DOHH2 (cell line): ENCODE results near the gene CDNF.
"Not testable (repeated sequence)": the region's sequence is repeated elsewhere in the genome, so short reads cannot be mapped to it uniquely, and the experiment has no call there.

Source experiments
- H3F3A ChIP-seq: fragments of 200-600 bp; sonication (generic), shearing (Covaris generic); 2 replicates; pipeline ENCODE4 v1.6.0; 2016; ENCODE audit warnings: antibody characterized with exemption, mild to moderate bottlenecking; ENCODE audit not compliant: control insufficient read depth, insufficient read depth
- H3K27ac ChIP-seq: fragments of 200-600 bp; sonication (generic); 2 replicates; pipeline ENCODE4 v1.5.1; 2014; ENCODE audit warnings: low read depth, mild to moderate bottlenecking, low read length, moderate library complexity
- H3K27me3 ChIP-seq: fragments of 200-600 bp; sonication (generic); 2 replicates; pipeline ENCODE4 v1.6.1; 2014; ENCODE audit warnings: mild to moderate bottlenecking, low read length, mixed read lengths; ENCODE audit not compliant: control insufficient read depth
- H3K36me3 ChIP-seq: fragments of 200-600 bp; sonication (generic); 2 replicates; pipeline ENCODE4 v1.6.1; 2014; ENCODE audit warnings: mild to moderate bottlenecking, low read length, moderate library complexity, mixed read lengths; ENCODE audit not compliant: control insufficient read depth
- H3K4me1 ChIP-seq: fragments of 200-600 bp; sonication (generic); 2 replicates; pipeline ENCODE4 v1.6.1; 2014; ENCODE audit warnings: mild to moderate bottlenecking, low read length, mixed read lengths; ENCODE audit not compliant: control insufficient read depth
- H3K4me2 ChIP-seq: fragments of 200-600 bp; sonication (generic); 2 replicates; pipeline ENCODE4 v1.6.0; 2014; ENCODE audit warnings: mild to moderate bottlenecking, low read length, moderate library complexity
- H3K4me3 ChIP-seq: fragments of 200-600 bp; sonication (generic); 2 replicates; pipeline ENCODE4 v1.5.1; 2014; ENCODE audit warnings: mild to moderate bottlenecking, low read length, mixed read lengths
- H3K79me2 ChIP-seq: fragments of 200-600 bp; sonication (generic); 2 replicates; pipeline ENCODE4 v1.6.1; 2014; ENCODE audit warnings: mild to moderate bottlenecking, low read length, mixed read lengths; ENCODE audit not compliant: control insufficient read depth
- H3K9me2 ChIP-seq: fragments of 200-600 bp; sonication (generic); replicated peaks from 2 replicates; pipeline ENCODE4 v1.6.1; 2014; ENCODE audit warnings: mild to moderate bottlenecking, low read length, mixed read lengths; ENCODE audit not compliant: control insufficient read depth
- H3K9me3 ChIP-seq: fragments of 200-600 bp; sonication (generic); 2 replicates; pipeline ENCODE4 v1.6.1; 2014; ENCODE audit warnings: antibody characterized with exemption, low read length, mixed read lengths; ENCODE audit not compliant: control insufficient read depth, insufficient read depth
- H4K20me1 ChIP-seq: fragments of 200-600 bp; sonication (generic); 2 replicates; pipeline ENCODE4 v1.6.0; 2014; ENCODE audit warnings: low read depth, mild to moderate bottlenecking, antibody characterized with exemption, low read length, moderate library complexity; ENCODE audit not compliant: control insufficient read depth, insufficient read depth
- EZH2phosphoT487 ChIP-seq: fragments of 200-600 bp; sonication (generic); IDR thresholded peaks from 2 replicates; pipeline ENCODE4 v1.6.1; 2017; ENCODE audit warnings: borderline replicate concordance, mild to moderate bottlenecking, antibody characterized with exemption, low read length, moderate library complexity, mixed read lengths
- TF ChIP-seq, protein P1 (sequence below): fragments of 200-600 bp; sonication (generic); IDR thresholded peaks from one replicate; pipeline ENCODE4 v1.5.1; 2014; ENCODE audit warnings: antibody characterized with exemption, mild to moderate bottlenecking, low read depth, low read length; ENCODE audit not compliant: poor library complexity, severe bottlenecking

Gene CDNF

DNA sequence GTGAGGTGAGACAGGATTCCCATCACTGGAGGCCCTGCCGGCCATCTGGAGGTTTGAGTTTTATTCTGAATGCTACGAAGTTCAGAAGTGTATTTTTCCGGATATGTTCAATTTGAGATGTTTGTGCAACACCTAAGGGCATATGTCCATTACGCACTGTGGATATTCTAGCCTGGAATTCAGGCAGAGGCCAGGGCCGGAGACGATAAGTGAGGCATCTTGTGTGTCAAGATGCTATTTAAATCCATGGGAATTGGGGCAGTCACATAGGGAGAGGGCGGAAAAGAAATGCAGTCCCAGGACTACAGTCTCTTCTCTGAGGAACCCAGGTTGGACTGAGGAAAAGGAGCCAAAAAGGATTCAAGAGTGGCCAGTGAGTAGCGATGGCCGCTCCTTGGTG, 38.9 kb upstream of the CDNF start:
- peak overlapping the region; percentile 93 for H3K4me3 ChIP-seq
- H3K79me2 ChIP-seq = peaks cover 60% of the 10 kb centered on the region
- H3K9me2 ChIP-seq = no peaks in the 10 kb centered on the region
- no peaks in the 10 kb centered on the region for H3K27me3 ChIP-seq
- H3K27ac ChIP-seq = no peak overlapping the region
- no peaks in the 10 kb centered on the region for H3K9me3 ChIP-seq
- H3K4me1 ChIP-seq = peaks cover 26% of the 10 kb centered on the region
- peaks cover 19% of the 10 kb centered on the region; the same call in 1 of the 2 replicates for H3F3A ChIP-seq
- H3K36me3 ChIP-seq = peaks cover 49% of the 10 kb centered on the region
- peak overlapping the region; percentile 72 for H3K4me2 ChIP-seq
- H4K20me1 ChIP-seq = no peaks in the 10 kb centered on the region
- TF ChIP-seq, protein P1, sequence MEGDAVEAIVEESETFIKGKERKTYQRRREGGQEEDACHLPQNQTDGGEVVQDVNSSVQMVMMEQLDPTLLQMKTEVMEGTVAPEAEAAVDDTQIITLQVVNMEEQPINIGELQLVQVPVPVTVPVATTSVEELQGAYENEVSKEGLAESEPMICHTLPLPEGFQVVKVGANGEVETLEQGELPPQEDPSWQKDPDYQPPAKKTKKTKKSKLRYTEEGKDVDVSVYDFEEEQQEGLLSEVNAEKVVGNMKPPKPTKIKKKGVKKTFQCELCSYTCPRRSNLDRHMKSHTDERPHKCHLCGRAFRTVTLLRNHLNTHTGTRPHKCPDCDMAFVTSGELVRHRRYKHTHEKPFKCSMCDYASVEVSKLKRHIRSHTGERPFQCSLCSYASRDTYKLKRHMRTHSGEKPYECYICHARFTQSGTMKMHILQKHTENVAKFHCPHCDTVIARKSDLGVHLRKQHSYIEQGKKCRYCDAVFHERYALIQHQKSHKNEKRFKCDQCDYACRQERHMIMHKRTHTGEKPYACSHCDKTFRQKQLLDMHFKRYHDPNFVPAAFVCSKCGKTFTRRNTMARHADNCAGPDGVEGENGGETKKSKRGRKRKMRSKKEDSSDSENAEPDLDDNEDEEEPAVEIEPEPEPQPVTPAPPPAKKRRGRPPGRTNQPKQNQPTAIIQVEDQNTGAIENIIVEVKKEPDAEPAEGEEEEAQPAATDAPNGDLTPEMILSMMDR = no peak
- no peak for TF ChIP-seq EZH2phosphoT487

DNA sequence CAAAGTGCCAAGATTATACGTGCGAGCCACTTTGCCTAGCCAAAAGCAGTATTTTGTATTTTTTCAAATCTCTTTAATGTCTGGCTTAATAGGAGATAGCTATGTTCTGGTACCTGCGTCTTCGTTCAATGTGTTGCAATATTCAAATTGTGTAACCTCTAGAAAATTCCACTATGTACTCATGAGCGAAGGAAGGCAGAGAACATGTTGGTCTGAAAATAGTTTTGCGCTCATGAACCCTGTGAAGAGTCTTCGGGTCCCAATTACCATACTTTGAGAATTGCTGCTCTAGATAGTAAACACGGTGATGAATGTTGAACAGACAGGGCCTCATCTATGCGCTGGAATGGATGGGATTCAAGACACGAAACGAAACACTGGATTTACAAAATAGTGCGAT, 38.1 kb upstream of the CDNF start:
- Histone ChIP-seq H3K4me2 (no peak overlapping the region), H3K79me2 (peaks cover 51% of the 10 kb centered on the region), H3F3A (peaks cover 19% of the 10 kb centered on the region; the same call in 1 of the 2 replicates), H4K20me1 (no peaks in the 10 kb centered on the region), H3K27ac (no peak overlapping the region), H3K4me3 (no peak overlapping the region), H3K36me3 (peaks cover 50% of the 10 kb centered on the region), H3K4me1 (peaks cover 23% of the 10 kb centered on the region), H3K9me3 (no peaks in the 10 kb centered on the region), H3K9me2 (no peaks in the 10 kb centered on the region), H3K27me3 (no peaks in the 10 kb centered on the region)
- no peak for TF ChIP-seq EZH2phosphoT487
- TF ChIP-seq, protein P1 = no peak

DNA sequence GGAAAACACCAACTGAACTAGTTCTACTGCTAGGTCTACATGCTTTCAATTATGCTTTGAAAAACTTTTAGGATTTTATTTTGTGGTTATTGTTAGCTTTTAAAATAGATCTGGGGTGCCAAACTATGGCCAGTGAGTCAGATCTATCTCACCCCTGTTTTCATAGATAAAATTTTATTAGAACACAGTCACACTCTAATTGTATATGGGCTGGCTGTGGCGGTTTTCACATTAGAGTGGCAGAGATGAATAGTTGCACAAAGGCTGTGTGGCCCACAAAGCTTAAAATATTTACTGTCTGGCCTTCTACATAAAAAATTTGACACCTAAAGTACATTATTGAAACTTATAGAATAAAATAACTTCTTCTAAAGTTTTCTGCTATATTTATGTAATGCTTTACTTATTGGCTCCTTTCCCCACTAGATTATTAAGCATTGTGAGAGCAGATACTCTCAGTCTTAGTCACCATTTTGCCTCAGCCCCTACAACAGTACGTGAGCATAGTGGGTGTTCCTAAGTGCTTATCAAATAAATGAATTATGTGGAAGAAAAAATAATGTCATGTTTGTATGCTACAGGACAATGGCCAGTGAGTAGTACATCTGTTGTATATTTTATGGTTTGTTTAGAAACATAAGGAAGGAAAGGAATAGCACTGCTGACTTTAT, 35.4 kb upstream of the CDNF start:
- Histone ChIP-seq H3K4me1 (peaks cover 21% of the 10 kb centered on the region), H3K79me2 (peaks cover 27% of the 10 kb centered on the region), H4K20me1 (no peaks in the 10 kb centered on the region), H3K27me3 (no peaks in the 10 kb centered on the region), H3K36me3 (peaks cover 59% of the 10 kb centered on the region), H3K9me3 (no peaks in the 10 kb centered on the region), H3K27ac (no peak overlapping the region), H3K4me3 (no peak overlapping the region), H3K4me2 (no peak overlapping the region), H3F3A (peaks cover 19% of the 10 kb centered on the region; the same call in 1 of the 2 replicates), H3K9me2 (no peaks in the 10 kb centered on the region)
- no peak for TF ChIP-seq EZH2phosphoT487
- TF ChIP-seq, protein P1 = no peak

DNA sequence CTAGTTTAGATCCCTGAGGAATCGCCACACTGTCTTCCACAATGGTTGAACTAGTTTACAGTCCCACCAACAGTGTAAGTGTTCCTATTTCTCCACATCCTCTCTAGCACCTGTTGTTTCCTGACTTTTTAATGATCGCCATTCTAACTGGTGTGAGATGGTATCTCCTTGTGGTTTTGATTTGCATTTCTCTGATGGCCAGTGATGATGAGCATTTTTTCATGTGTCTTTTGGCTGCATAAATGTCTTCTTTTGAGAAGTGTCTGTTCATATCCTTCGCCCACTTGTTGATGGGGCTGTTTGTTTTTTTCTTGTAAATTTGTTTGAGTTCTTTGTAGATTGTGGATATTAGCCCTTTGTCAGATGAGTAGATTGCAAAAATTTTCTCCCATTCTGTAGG, 27.0 kb upstream of the CDNF start:
- H3K4me3 ChIP-seq, H3K4me2 ChIP-seq, H3K27ac ChIP-seq, H3K9me3 ChIP-seq, H3F3A ChIP-seq, H3K27me3 ChIP-seq, H3K4me1 ChIP-seq, H3K79me2 ChIP-seq, H4K20me1 ChIP-seq, H3K9me2 ChIP-seq: not testable (repeated sequence)
- peaks cover 65% of the 10 kb centered on the region for H3K36me3 ChIP-seq

DNA sequence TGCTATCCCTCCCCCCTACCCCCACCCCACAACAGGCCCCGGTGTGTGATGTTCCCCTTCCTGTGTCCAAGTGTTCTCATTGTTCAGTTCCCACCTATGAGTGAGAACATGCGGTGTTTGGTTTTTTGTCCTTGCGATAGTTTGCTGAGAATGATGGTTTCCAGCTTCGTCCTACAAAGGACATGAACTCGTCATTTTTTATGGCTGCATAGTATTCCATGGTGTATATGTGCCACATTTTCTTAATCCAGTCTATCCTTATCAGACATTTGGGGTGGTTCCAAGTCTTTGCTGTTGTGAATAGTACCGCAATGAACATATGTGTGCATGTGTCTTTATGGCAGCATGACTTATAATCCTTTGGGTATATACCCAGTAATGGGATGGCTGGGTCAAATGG, 26.6 kb upstream of the CDNF start:
- not testable (repeated sequence) for H3K4me1 ChIP-seq, H3K79me2 ChIP-seq, H3K9me3 ChIP-seq, H3K9me2 ChIP-seq, H4K20me1 ChIP-seq, H3K27me3 ChIP-seq, H3K27ac ChIP-seq, H3F3A ChIP-seq, H3K4me3 ChIP-seq, H3K4me2 ChIP-seq
- peaks cover 65% of the 10 kb centered on the region for H3K36me3 ChIP-seq
